Lower lobe of right lung (tissue), 2 donors: Measurements from ENCODE around the gene FBXO24. TPM values are rescaled to one million over a fixed set of nuclear protein-coding genes. Genes with fewer than 3 reads are reported as not detected.
A peak's percentile ranks its signal among the peaks of the same experiment; 100 is the strongest.

Experiments
- ATAC-seq, 2 donors: fragments of 200-7000 bp; cut with Tn5 transposase; one replicate each; pipeline ENCODE4 v1.9.1; 2020 to 2022; ENCODE audit warnings: mild to moderate bottlenecking in 2 of 2, moderate library complexity in 2 of 2
- DNase-seq: peaks from one replicate; pipeline ENCODE4 v3.0.0-alpha.2; 2020
- H3K27ac ChIP-seq: fragments of 200-600 bp; one replicate; pipeline ENCODE4 v1.8.0; 2022
- H3K27me3 ChIP-seq: fragments of 200-600 bp; one replicate; pipeline ENCODE4 v1.8.0; 2022; ENCODE audit warnings: low read depth
- H3K36me3 ChIP-seq: fragments of 200-600 bp; one replicate; pipeline ENCODE4 v1.8.0; 2022; ENCODE audit warnings: mild to moderate bottlenecking
- H3K4me1 ChIP-seq: fragments of 200-600 bp; one replicate; pipeline ENCODE4 v1.8.0; 2022
- H3K4me3 ChIP-seq: fragments of 200-600 bp; one replicate; pipeline ENCODE4 v1.8.0; 2022; ENCODE audit warnings: mild to moderate bottlenecking
- H3K9me3 ChIP-seq: fragments of 200-600 bp; one replicate; pipeline ENCODE4 v1.8.0; 2022
- intact Hi-C: fragments of 100-400 bp; cut with DNase I; formaldehyde crosslinking; loops from one replicate; pipeline ENCODE4 v1.11.0; 2022
- total RNA-seq: library from RNA; stranded (reverse); fragmentation: NEBNext Ultra II Directional; extraction: Animal tissue kit (Norgen Biotek cat#: 25700); gene quantifications from one replicate; pipeline ENCODE4 v1.2.1, GENCODE V29; 2021
- TF ChIP-seq, protein P1 (sequence below): fragments of 200-600 bp; IDR thresholded peaks from one replicate; pipeline ENCODE4 v1.8.0; 2022; ENCODE audit warnings: antibody characterized with exemption, mild to moderate bottlenecking
- donor health status: DM: no; HTN: yes; CAD: no; lungs with severe emphysema.

FBXO24 gene
- total RNA-seq, 1 donor from 2014 or later = 0.74 TPM

DNA sequence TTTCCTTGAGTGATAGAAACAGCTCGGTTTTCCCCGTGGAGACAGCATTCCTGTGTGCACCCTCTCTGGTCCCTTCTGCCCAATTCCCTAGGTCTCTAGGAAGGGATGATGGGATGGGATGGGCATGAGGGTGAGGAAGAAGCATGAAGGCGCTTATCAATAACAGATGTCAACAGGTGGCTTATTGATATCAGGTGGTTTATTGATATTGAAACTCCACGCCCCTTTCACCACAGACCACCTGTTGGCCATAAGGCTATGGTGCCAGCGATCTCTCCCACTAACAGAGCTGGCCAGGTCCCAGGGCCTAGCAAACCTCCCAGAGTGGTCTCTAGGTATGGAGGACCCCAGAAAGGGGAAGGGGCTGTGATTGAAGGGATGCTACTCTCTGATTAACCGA, 34.1 kb downstream of the FBXO24 start:
- Histone ChIP-seq H3K4me3 (no peak overlapping the region), H3K36me3 (peaks cover 2% of the 10 kb centered on the region), H3K9me3 (no peaks in the 10 kb centered on the region), H3K27ac (no peak overlapping the region), H3K4me1 (no peaks in the 10 kb centered on the region), H3K27me3 (no peaks in the 10 kb centered on the region)
- DNase-seq (no peak), ATAC-seq (no peak)
- TF ChIP-seq, protein P1, sequence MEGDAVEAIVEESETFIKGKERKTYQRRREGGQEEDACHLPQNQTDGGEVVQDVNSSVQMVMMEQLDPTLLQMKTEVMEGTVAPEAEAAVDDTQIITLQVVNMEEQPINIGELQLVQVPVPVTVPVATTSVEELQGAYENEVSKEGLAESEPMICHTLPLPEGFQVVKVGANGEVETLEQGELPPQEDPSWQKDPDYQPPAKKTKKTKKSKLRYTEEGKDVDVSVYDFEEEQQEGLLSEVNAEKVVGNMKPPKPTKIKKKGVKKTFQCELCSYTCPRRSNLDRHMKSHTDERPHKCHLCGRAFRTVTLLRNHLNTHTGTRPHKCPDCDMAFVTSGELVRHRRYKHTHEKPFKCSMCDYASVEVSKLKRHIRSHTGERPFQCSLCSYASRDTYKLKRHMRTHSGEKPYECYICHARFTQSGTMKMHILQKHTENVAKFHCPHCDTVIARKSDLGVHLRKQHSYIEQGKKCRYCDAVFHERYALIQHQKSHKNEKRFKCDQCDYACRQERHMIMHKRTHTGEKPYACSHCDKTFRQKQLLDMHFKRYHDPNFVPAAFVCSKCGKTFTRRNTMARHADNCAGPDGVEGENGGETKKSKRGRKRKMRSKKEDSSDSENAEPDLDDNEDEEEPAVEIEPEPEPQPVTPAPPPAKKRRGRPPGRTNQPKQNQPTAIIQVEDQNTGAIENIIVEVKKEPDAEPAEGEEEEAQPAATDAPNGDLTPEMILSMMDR = no peak
- intact Hi-C loops = no loop called here

DNA sequence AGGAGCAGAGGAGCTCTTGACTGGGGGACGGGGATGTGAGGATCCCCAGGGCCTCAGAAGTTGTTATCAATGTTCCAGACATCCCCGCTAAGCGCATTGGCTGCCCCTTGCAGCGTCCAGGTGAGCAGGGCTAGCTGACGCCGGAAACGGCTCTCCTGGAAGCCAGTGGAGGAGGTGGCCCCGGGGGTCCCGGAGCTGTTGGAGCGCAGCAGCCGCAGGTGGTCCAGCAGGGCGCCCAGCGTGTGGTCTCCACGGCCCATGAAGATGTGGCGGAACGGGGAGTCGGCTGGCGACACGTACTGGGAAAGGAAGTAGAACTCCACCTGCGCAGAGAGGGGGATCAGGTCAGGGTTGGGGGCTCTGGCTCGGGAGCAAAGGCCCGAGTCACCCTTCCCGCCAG, 34.7 kb downstream of the FBXO24 start:
- Histone ChIP-seq H3K4me3 (no peak overlapping the region), H3K27ac (no peak overlapping the region), H3K27me3 (no peaks in the 10 kb centered on the region), H3K4me1 (no peaks in the 10 kb centered on the region), H3K36me3 (no peaks in the 10 kb centered on the region), H3K9me3 (no peaks in the 10 kb centered on the region)
- intact Hi-C loops = no loop called here
- DNase-seq = no peak
- no peak for ATAC-seq
- TF ChIP-seq, protein P1 = no peak

DNA sequence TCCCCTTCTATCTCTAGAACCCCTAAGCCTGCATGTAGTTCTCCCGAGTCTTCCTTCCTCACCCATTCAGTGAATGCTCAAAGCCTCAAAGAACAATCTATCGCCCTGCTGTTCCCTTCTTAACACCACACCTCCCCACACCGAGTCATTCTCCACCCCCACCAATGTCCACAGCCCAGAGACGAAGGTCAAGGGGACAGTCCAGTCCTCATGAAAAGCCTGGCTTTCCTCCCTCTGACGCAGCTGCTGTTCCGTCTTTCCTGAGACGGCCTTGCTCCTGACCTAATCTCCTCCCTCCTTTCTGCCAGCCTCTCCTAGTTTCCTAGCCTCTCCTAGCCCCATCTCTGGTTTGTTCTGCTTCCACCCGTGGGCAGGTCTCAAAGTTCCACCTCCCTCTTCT, 35.4 kb downstream of the FBXO24 start:
- ATAC-seq (no peak), DNase-seq (no peak)
- no peaks in the 10 kb centered on the region for H3K9me3 ChIP-seq
- TF ChIP-seq, protein P1 = no peak
- no peaks in the 10 kb centered on the region for H3K27me3 ChIP-seq
- intact Hi-C loops = no loop called here
- no peak overlapping the region for H3K27ac ChIP-seq
- no peaks in the 10 kb centered on the region for H3K4me1 ChIP-seq
- no peak overlapping the region for H3K4me3 ChIP-seq
- H3K36me3 ChIP-seq = no peaks in the 10 kb centered on the region

DNA sequence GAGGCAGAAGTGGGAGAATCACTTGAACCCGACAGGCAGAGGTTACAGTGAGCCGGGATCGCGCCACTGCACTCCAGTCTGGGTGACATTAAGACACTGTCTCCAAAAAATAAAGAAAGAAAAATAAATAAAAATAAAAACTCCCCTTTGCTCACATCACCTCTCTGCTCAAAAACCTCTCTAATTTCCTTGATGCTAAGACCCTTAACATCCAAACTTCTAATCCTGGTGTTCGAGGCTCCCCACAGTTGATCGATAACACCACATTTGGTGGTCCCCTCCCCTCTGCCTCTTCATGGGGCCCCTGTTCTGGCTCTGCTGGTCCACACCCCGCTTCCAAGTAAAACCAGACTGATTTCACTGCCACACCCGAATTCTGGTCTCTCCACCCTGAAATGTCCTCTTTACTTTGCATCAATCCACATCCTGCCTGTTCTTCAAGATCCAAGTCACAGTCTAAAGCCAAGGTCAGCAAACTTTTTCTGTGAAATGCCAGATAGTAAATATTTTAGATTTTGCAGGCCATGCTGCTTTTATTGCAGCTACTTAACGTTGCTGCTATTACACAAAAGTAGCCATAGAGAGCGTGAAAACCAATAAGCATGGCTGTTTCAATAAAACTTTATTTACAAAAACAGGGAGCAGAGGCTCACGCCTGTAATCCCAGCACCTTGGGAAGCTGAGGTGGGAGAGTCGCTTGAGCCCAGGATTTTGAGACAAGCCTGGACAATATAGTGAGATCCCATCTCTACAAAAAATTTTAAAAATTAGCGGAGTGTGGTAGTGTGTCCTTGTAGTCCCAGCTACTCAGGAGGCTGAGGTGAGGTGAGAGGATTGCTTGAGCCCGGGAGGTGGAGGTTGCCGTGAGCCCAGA, 38.1 kb downstream of the FBXO24 start:
- H3K4me1 ChIP-seq = peaks cover 6% of the 10 kb centered on the region
- TF ChIP-seq, protein P1 = no peak
- H3K4me3 ChIP-seq = no peak overlapping the region
- no peaks in the 10 kb centered on the region for H3K9me3 ChIP-seq
- H3K27ac ChIP-seq = no peak overlapping the region
- intact Hi-C loops = no loop called here
- no peaks in the 10 kb centered on the region for H3K27me3 ChIP-seq
- no peaks in the 10 kb centered on the region for H3K36me3 ChIP-seq
- DNase-seq (no peak), ATAC-seq (no peak)

DNA sequence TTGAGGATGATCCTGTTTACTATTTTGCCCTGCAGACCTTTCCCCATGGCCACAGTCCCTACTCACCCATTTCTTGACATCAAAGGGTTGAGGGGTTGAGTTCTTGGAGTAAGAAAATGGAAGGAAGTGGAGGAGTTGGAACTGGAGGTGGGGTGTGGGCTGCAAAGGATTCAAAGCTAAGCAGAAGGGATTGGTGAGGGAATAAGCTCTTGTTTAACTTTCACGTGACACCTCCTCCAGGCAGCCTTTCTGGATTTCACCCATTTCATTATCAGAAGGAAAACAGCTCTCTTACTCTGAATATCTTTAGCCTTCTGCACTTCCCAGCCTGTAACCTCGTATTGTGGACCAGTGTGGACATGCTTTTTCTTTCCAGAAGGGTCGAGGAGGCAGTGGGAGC, 39.9 kb downstream of the FBXO24 start:
- Histone ChIP-seq H3K36me3 (no peaks in the 10 kb centered on the region), H3K27ac (no peak overlapping the region), H3K4me1 (peaks cover 6% of the 10 kb centered on the region), H3K4me3 (peak overlapping the region; percentile 44), H3K27me3 (no peaks in the 10 kb centered on the region), H3K9me3 (no peaks in the 10 kb centered on the region)
- ATAC-seq (no peak), DNase-seq (no peak)
- TF ChIP-seq, protein P1 = no peak
- intact Hi-C loops = no loop called here
